Keratinocyte (primary cell): ENCODE data around the gene AMN. TPM values are rescaled to one million over a fixed set of nuclear protein-coding genes. Genes with fewer than 3 reads are reported as not detected.

Experiments used
- DNase-seq: peaks from one replicate; pipeline ENCODE4 v3.0.0-alpha.2; 2011; ENCODE audit warnings: low read depth, missing footprints, low spot score
- FAIRE-seq: peaks from 2 replicates; lab custom pipeline; 2011; peaks lifted over from hg19 to GRCh38; lab: Jason Lieb, UNC
- H2AFZ ChIP-seq: 2 replicates; pipeline ENCODE4 v1.6.0; 2012; ENCODE audit warnings: low read length, control low read depth, inconsistent platforms; ENCODE audit not compliant: control insufficient read depth
- H3K27ac ChIP-seq: 2 replicates; pipeline ENCODE4 v1.5.1; 2011; ENCODE audit warnings: low read length; ENCODE audit not compliant: control insufficient read depth, insufficient read depth
- H3K27me3 ChIP-seq: 3 replicates; pipeline ENCODE4 v1.6.0; 2011; ENCODE audit warnings: low read length; ENCODE audit not compliant: control insufficient read depth, insufficient read depth; ENCODE audit errors: extremely low read depth
- H3K36me3 ChIP-seq, 2 experiments: 2 replicates in 1 of 2; 3 replicates in 1 of 2; pipeline ENCODE4 v1.5.1; 2011; ENCODE audit warnings: low read length in 2 of 2, mild to moderate bottlenecking in 1 of 2; ENCODE audit not compliant: control insufficient read depth in 2 of 2, insufficient read depth in 2 of 2; ENCODE audit errors: extremely low read depth in 1 of 2
- H3K4me1 ChIP-seq: 3 replicates; pipeline ENCODE4 v1.5.1; 2011; ENCODE audit warnings: low read length; ENCODE audit not compliant: control insufficient read depth, insufficient read depth; ENCODE audit errors: extremely low read depth
- H3K4me2 ChIP-seq: 3 replicates; pipeline ENCODE4 v1.6.0; 2011; ENCODE audit warnings: low read depth, low read length; ENCODE audit not compliant: control insufficient read depth, insufficient read depth; ENCODE audit errors: extremely low read depth
- H3K4me3 ChIP-seq, 3 experiments: fragments of 200-600 bp in 1 of 3; sonication (generic) in 1 of 3; 2 replicates in 2 of 3; 3 replicates in 1 of 3; pipeline ENCODE4 v1.5.1; 2011 to 2016; ENCODE audit warnings: low read length in 3 of 3, mild to moderate bottlenecking in 3 of 3, control low read depth in 2 of 3, inconsistent platforms in 1 of 3, low read depth in 1 of 3, mixed read lengths in 1 of 3, mixed run types in 1 of 3, moderate library complexity in 1 of 3; ENCODE audit not compliant: control insufficient read depth in 2 of 3, insufficient read depth in 2 of 3; ENCODE audit errors: extremely low read depth in 1 of 3
- H3K79me2 ChIP-seq: 2 replicates; pipeline ENCODE4 v1.6.0; 2012; ENCODE audit warnings: low read length; ENCODE audit not compliant: control insufficient read depth, insufficient read depth
- H3K9ac ChIP-seq: 3 replicates; pipeline ENCODE4 v1.6.0; 2011; ENCODE audit warnings: low read length; ENCODE audit not compliant: control insufficient read depth, insufficient read depth; ENCODE audit errors: extremely low read depth
- H3K9me1 ChIP-seq: 3 replicates; pipeline ENCODE4 v1.6.0; 2011; ENCODE audit warnings: low read length; ENCODE audit not compliant: control insufficient read depth, insufficient read depth; ENCODE audit errors: extremely low read depth
- H3K9me3 ChIP-seq: 2 replicates; pipeline ENCODE4 v1.5.1; 2012; ENCODE audit warnings: low read depth, low read length; ENCODE audit not compliant: control insufficient read depth
- H4K20me1 ChIP-seq: 3 replicates; pipeline ENCODE4 v1.6.0; 2011; ENCODE audit warnings: low read length; ENCODE audit not compliant: control insufficient read depth, insufficient read depth; ENCODE audit errors: extremely low read depth
- CTCF ChIP-seq, 3 experiments: IDR thresholded peaks in 1 of 3; conservative IDR thresholded peaks in 1 of 3; optimal IDR thresholded peaks in 1 of 3; 2 replicates in 2 of 3; 3 replicates in 1 of 3; pipeline versions ENCODE3 to v1.5.1; 2011; ENCODE audit warnings: low read length in 3 of 3, mild to moderate bottlenecking in 3 of 3, moderate library complexity in 2 of 3, control low read depth in 1 of 3, inconsistent platforms in 1 of 3; ENCODE audit not compliant: insufficient read depth in 2 of 3; ENCODE audit errors: extremely low read depth in 1 of 3
- EZH2 ChIP-seq: IDR thresholded peaks from one replicate; pipeline ENCODE4 v1.6.1; 2012; ENCODE audit warnings: inconsistent platforms, mild to moderate bottlenecking, low read length, moderate library complexity
- dilution Hi-C: fragments of 300-500 bp; cut with MboI; formaldehyde crosslinking; loops from one replicate; pipeline ENCODE4 v1.7.0; 2020; ENCODE audit warnings: low sequenced_read_pairs; ENCODE audit not compliant: extremely low pct_ligation_motif_present
- polyA plus RNA-seq, 5 experiments: library from polyadenylated mRNA; depleted of rRNA in 3 of 5; stranded (reverse) in 3 of 5; stranded (forward) in 1 of 5; unstranded in 1 of 5; fragments of >200 nt; gene quantifications; 1 replicate in 1 of 5; 2 replicates in 3 of 5; 3 replicates in 1 of 5; pipeline versions ENCODE4 v1.2.1 to v1.2.3, GENCODE V29; 2011 to 2012; ENCODE audit warnings: missing spikeins in 2 of 5, low read depth in 1 of 5, low replicate concordance in 1 of 5

The AMN gene
- polyA plus RNA-seq, 1 donor (not counting 4 experiments of a cell fraction or from before 2014, with no cell fraction given) = 0.22 TPM

GRCh38 chr14:102888748-102889147 is 33.7 kb upstream of the AMN start:
- H3K9me3 ChIP-seq = no peaks in the 10 kb centered on the region
- dilution Hi-C loops = no loop called here
- H3K79me2 ChIP-seq = no peaks in the 10 kb centered on the region
- no peak overlapping the region for H2AFZ ChIP-seq
- no peaks in the 10 kb centered on the region for H3K27me3 ChIP-seq
- no peak overlapping the region for H3K27ac ChIP-seq
- peaks cover 19 to 24% of the 10 kb centered on the region in 2 experiments for H3K36me3 ChIP-seq
- H4K20me1 ChIP-seq = no peaks in the 10 kb centered on the region
- no peaks in the 10 kb centered on the region for H3K4me1 ChIP-seq
- DNase-seq (no peak), FAIRE-seq (no peak)
- no peak overlapping the region for H3K9ac ChIP-seq
- H3K4me3 ChIP-seq = no peak overlapping the region
- TF ChIP-seq EZH2 (no peak), CTCF (optimal IDR thresholded peaks at IDR 0.05 in 1 of 3, IDR thresholded peaks at IDR 0.05 in 1 of 3, conservative IDR thresholded peaks at IDR 0.05 in 1 of 3; ENCODE audit: extremely low read depth in 1 of 3, insufficient read depth in 2 of 3, low read length in 3 of 3) (no peak)
- H3K4me2 ChIP-seq = no peak overlapping the region
- no peaks in the 10 kb centered on the region for H3K9me1 ChIP-seq

GRCh38 chr14:102889615-102890014 is 32.8 kb upstream of the AMN start:
- Histone ChIP-seq H3K4me1 (no peaks in the 10 kb centered on the region), H3K4me2 (no peak overlapping the region), H2AFZ (no peak overlapping the region), H4K20me1 (no peaks in the 10 kb centered on the region), H3K79me2 (no peaks in the 10 kb centered on the region), H3K9me3 (no peaks in the 10 kb centered on the region), H3K4me3 (no peak overlapping the region), H3K36me3 (peaks cover 19 to 20% of the 10 kb centered on the region in 2 experiments), H3K9me1 (no peaks in the 10 kb centered on the region), H3K27me3 (no peaks in the 10 kb centered on the region), H3K27ac (no peak overlapping the region), H3K9ac (no peak overlapping the region)
- TF ChIP-seq CTCF (optimal IDR thresholded peaks at IDR 0.05 in 1 of 3, IDR thresholded peaks at IDR 0.05 in 1 of 3, conservative IDR thresholded peaks at IDR 0.05 in 1 of 3; ENCODE audit: extremely low read depth in 1 of 3, insufficient read depth in 2 of 3, low read length in 3 of 3) = no peak
- FAIRE-seq = no peak
- dilution Hi-C loops = no loop called here
- no peak for DNase-seq
